Esophagus squamous epithelium (tissue), 4 donors: Measurements from ENCODE around the gene CYP4A11.
"Not testable (repeated sequence)": the region's sequence is repeated elsewhere in the genome, so short reads cannot be mapped to it uniquely, and the experiment has no call there.

Source experiments
- POLR2A ChIP-seq, 4 donors: fragments of 450-650 bp; IDR thresholded peaks; one replicate each; pipeline ENCODE4 v1.6.1; 2017; ENCODE audit warnings: antibody characterized with exemption in 4 of 4, mild to moderate bottlenecking in 4 of 4, moderate library complexity in 3 of 4
- TF ChIP-seq, protein P1 (sequence below), 6 experiments: fragments of 450-650 bp in 4 of 6; fragments of 200-600 bp in 2 of 6; sonication (generic) in 2 of 6; IDR thresholded peaks; one replicate each; pipeline ENCODE4 v1.5.1; 2016 to 2019; ENCODE audit warnings: antibody characterized with exemption in 6 of 6, mild to moderate bottlenecking in 4 of 6, moderate library complexity in 4 of 6

DNA sequence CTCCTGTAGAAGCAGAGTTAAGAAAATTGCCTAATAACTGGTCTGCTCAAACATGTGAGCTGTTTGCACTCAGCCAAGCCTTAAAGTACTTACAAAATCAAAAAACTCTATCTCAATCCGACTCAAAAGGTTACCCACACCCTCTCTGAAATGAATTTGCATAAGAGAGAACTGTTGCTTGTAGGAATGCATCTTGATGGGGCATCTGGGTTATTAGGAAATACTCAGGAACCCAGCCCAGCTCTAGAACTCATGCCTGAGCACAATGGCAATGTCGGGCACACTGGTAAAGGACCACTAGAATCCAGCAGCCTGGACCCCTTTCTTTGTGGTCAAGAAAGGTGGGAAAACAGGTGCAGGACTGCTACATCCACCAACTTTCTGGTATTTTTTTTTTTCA is 6.4 kb upstream of the CYP4A11 start:
- TF ChIP-seq, protein P1, sequence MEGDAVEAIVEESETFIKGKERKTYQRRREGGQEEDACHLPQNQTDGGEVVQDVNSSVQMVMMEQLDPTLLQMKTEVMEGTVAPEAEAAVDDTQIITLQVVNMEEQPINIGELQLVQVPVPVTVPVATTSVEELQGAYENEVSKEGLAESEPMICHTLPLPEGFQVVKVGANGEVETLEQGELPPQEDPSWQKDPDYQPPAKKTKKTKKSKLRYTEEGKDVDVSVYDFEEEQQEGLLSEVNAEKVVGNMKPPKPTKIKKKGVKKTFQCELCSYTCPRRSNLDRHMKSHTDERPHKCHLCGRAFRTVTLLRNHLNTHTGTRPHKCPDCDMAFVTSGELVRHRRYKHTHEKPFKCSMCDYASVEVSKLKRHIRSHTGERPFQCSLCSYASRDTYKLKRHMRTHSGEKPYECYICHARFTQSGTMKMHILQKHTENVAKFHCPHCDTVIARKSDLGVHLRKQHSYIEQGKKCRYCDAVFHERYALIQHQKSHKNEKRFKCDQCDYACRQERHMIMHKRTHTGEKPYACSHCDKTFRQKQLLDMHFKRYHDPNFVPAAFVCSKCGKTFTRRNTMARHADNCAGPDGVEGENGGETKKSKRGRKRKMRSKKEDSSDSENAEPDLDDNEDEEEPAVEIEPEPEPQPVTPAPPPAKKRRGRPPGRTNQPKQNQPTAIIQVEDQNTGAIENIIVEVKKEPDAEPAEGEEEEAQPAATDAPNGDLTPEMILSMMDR (IDR thresholded peaks at IDR 0.05), result not testable (repeated sequence)
- not testable (repeated sequence) for TF ChIP-seq POLR2A (IDR thresholded peaks at IDR 0.05)
